GM21723 (cell line): ENCODE measurements around the gene USP3.

Source experiments
- ATAC-seq: cut with Tn5 transposase; IDR thresholded peaks from one replicate; pipeline ENCODE4 v1.9.1; 2021; ENCODE audit warnings: mild to moderate bottlenecking, moderate library complexity; ENCODE audit not compliant: unreplicated experiment

The USP3 gene

DNA sequence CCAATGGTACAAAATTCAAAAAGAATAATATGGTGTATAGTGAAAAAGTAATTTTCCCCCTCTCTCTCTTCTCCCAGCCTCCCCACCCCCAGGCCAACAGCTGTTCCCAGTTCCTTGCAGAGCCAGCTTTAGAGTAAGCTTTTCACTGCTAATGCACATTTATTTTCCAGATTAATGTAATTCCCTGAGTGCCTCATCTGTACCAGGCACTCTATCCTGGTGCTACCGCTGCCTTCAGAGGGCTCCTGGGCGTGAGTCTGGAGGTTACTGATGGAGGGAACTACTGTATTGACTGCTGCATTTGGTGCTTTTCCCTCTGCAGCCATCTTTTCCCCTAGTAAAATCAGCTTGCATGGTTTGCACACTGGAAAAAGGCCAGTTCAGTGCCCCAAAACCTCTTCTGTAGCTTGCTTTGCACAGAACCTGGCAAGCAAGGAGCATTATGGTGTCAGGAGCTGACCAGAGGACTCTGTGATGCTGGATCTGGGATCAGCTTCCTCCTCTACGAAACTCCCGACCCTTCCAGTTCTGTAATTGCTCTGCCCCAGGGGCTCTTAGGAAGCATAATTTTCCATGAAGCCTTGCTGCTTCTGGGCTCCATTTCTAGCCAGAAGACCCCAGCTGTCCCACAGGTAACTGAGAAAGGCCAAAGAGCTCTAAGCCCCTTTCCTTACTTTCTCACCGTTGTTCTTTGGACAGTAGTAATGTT is 8.5 kb upstream of the USP3 start:
- no peak for ATAC-seq

DNA sequence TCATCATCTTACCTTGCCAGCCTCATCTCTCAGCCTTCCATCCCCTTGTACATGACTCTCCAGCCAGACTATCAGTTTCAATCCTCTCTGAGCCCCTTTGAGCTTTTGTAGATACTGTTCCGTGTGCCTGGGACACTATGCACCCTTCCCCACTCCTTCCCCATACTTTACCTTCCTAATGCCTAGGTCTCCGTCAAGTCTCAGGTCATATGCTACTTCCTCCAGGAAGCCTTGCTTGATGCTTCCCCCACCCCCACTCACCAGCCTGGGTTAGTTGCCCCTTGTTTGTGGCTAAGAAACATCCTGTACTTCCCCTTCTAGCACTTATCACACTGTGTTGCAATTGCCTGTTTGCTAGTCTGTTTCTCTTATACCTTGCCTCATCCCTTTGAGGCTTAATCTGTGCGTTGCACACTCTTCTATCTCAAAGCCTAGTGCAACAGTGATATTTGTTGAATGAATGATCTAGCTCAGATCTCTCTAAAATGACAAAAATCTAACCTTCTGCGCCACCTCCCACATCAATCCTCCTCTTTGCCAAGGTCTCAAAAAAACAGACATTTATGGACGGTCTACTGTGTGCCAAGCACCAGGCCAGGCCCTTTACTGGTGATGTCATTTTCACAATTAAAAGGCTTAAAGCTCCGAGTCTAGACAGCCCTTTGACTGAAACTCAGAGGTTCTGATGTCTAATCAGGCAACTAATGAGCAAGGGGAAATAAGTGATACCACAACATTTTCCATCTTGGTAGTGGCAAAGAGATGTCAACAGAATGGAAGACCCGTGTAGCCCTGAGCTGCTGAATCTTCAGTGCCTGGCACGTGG is 6.5 kb upstream of the USP3 start:
- no peak for ATAC-seq

DNA sequence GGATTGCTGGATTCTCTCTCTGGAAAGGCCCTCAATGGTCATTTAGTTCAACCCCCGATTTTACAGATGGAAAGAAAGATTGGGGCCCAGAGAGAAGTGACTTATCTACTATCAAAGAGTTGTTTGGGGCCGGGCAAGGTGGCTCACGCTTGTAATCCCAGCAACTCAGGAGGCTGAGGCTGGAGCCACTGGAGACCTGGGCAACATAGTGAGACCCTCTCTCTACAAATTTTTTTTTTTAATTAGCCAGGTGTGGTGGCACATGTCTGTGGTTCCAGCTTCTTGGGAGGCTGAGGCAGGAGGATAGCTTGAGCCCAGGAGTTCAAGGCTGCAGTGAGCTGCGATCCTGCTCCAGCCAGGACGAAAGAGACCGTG is 5.2 kb upstream of the USP3 start:
- no peak for ATAC-seq

DNA sequence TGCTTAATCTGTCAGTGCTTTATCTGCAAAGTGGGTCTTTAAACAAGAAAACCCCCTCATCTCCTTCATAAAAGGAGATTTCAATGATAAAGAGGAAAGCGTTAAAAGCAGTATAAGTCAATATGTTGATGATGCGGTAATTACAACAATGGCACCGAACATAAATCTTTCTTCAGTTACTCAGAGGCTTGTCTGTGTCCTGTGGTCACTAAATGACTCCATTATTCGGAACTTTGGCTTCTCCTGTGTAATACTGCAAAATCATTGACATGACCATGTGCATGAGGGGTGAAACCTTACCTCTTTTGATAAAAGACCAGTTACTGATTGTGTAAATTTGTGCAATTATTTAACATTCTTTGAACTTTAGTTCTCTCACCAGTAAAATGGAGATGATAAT is 4.8 kb upstream of the USP3 start:
- no peak for ATAC-seq

DNA sequence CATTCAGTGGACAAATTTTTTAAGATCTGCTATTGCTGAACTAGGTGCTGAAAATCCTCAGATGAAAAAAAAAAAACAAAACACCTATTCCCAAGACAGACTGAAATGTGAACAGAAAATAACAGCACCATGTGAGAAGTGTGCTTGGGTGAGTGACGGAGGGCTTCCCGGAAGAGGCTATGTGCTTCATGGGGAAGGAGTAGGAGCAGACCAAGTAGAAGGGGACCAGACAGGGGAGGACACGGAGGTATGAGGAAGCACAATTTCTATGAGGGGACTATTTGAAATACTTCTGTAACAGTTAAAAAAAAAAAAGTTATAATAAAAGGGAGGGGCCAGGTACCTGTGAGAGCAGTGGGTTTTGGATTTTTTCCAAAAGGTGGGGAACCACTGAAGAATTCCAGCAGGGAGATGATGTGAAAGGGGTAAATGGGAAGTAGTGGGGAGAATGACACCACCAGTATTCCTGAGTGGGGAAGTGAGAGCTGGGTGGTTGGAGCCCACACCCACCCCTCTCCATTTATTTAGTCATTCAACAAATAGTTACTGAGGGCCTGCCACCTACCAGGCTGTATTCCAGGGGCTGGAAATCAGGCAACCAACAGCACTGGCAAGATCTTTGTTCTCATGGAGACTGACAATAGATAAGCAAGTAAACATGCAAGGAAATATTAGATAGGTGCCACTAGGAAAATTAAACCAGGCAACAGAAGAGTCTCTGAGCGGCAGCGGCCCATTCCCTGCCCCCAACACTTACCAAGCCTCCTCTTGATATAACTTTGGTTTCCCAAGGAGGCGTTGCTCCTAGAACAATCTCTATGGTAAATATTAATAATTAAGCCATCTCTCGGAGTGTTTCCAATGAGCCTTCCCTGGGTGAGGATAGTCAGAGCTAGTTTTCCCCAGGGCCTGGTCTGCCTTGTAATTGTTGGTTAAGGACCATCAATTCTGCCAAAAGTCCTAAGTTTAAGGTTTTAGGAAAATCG is 3.8 kb upstream of the USP3 start:
- ATAC-seq: no peak

DNA sequence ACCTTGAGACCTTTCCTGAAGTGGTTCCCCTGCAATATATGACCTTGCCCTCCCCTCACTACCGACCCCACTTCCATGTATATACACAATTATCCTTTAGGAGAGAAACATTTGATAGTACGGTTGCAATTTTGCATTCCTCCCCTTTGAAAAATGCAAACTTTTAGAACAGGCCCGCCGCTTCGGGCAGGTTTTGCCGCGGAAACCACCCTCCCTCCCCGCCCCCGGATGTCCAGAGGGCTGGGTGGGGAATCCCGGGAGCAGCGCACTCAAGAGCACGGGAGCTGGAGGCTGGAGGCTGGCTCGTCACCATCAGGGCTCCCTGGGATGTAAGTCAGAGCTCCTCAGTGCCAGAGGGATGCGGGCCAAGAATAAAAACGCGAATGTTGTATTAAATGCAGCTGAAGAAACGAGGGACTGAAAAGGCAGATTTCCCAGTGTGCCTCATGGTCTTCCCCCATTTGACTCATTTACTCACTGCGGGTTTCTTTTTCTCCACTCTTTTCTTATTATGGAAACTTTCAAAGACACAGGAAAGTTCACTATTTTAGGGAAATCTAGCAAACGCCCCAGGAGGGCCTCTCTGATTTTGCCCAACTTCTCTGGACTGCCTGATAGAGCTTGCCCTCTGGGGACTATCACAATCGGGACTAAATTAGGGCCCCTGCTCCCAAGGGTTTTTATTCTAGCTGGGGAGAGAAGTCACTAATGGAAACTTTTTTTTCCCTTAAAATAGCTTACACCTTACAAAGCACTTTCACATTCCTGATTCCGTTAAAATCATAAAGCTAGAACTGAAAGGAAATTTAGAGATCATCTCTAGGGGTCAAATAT is 2.9 kb upstream of the USP3 start:
- ATAC-seq: no peak

DNA sequence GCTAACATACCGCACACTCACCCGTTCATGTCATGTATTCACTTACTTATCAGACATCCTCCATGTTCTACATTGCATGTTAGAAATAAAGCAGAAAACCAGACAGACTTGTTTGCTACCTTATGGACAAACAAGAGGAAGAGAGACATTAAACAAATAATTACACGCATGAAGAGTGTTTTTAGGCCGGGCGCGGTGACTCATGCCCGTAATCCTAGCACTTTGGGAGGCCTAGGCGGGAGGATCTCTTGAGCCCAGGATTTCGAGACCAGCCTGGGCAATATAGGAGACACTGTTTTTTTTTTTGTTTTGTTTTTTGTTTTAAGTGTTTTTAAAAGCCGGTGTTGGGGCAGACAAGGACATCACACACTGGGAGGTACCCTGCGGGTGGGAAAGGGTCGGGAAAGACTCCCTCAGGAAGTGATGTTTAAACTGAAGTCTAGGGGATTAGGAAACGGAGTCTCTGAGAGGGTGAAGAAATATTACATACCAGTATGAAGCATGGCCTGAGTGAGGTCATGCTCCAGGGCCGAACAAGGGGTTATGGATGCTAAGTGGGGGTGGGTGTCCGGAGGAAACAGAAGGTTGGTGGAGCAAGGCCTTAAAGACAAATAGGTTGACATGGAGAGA is 2.1 kb upstream of the USP3 start:
- ATAC-seq: no peak

DNA sequence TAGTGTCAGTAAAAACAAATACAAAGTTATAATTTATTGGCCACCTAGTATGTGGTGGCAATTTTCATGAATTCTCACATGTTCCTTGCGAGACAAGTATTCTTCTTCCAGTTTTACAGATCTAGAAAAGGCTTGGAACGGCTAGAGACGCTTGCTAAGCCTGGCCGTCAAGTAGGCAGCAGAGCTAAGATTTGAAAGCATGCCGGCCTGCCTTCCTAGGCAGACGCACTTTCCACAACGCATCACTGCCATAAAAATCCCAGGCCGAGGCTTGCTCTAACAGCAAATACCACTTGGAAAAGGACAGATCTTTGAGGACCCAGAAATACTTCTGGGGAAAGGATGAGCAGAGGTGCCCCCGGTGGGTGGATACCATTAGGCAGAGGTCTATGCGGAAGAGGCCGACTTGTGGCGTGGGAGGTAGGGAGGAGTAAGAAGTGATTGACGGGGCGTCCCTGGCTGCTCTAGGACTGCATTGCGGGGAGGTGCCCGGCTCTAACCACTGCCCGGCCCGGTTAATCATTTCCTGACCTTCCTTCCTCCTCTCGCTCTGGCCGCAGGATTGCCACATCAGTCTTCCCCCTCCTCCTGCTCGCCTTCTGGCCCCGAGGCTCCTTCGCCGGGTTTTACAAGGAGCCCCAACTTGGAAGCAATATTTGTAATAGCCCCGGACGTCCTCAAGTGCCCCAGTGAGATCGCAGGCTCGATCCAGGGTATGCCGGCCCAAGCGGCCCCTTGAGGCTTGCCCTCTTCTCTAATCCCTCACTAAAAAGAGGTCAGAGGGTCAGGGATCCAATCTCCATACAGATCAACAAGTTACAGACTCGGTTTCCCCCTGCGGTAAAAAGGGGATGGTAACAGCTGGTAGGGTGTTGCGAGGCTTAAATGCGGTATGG is 1.3 kb upstream of the USP3 start:
- ATAC-seq: peak; percentile 50

DNA sequence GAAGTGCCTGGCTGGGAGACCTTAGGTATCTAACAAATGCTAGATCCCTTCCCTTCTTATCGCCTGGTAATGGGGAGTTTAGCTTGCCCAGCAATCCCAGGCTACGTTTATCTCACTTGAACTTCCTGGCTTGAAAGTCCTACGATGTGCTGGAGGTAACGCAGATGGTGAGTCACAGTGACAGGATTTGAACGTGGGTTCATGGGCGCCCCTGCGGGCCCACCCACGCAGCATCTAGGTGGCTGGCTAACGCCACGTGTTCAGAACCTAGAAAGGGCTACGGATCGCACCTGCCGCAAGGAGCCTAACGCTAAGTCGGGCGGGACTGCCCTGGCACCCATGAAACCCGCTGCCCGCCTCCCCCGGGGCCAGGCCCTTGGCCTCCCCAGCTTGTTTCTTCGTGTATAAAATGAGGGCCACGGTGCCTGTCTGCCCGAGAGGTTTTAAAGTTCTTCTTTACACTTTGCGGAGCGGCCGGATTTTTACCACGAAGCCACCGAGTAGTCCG is 600 bp upstream of the USP3 start:
- ATAC-seq: peak; percentile 22

DNA sequence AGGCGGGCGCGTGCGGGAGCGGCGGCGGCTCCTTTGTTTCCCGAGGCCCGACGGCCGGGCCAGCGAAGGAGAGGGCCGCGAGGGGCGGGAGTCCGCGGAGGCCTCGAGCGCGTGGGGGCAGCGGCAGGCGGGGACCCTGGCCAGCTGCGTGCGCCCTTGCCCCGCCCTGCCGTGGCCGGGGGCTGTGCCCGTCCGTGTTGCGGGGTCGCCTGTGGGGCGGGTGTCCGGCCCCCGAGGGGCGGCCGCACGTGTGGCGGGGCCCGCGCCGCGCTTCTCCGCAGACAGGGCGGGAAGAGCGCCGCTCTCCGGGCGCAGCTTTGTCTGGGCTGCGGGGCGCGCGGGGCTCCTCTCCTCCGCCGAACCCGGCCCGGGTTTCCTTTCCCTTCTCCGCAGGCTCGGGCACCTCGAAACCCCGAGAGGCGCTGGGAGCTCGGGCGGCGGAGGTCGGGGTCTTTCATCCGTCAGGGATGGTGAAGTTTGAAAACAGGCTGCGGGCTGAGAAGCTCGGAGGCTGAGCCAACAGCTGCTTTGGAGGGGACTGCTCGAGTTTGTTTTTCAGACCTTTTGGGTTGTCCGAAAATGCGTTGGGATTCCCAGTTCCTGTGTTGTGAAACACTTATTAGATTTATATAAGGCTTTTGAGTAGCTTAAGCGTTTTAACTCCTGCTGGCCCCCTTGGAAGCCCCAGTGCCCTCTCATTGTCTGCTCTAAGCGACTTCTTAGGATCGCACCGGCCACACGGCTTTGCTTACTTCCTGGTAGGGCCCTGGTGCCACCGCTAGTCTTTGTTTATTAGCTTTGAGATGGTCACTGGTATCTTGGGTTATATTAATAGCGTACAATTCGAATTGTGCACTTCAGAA is 817 bp downstream of the USP3 start:
- peak; percentile 15 for ATAC-seq

DNA sequence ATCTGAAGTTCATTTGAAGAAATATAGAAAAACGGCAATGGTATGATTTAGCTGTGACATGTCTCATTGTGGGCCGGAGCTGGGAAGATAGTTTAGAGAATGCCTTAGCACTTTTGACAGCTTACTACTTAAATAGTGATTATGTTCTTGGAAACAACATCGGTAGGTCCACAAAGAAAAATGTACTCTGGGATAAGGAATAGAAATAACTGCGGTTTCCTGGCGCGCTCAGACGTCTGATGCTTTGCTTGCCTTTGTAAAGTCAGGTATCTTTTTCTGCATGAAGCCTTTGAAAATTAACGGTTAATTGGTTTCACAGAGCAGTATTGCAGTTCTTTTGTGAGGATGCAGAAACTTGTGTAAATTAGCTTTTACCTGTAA is 1.4 kb downstream of the USP3 start:
- no peak for ATAC-seq

DNA sequence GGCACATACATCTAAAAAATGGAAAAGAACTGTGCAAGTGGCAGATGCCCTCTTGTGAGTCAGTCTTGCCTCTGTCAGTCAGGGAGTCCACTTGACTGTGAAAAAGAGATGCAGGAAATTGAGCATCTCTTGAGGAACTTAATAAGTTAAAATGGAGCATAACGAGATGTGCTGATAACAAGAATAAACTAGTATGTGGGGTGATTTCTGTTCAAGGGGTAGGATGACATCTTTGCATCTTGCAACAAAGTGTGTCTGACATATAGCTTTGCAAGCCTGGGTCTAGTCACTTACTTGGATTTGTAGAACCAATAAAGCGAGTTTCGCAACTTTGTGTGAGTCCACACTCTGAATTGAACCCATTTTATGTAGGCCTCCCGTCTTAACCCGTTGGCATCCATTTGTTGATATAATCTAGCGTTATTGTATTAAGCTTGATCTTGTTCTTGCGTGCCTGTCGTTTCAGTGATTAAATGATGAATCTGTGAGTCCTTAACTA is 2.2 kb downstream of the USP3 start:
- no peak for ATAC-seq

DNA sequence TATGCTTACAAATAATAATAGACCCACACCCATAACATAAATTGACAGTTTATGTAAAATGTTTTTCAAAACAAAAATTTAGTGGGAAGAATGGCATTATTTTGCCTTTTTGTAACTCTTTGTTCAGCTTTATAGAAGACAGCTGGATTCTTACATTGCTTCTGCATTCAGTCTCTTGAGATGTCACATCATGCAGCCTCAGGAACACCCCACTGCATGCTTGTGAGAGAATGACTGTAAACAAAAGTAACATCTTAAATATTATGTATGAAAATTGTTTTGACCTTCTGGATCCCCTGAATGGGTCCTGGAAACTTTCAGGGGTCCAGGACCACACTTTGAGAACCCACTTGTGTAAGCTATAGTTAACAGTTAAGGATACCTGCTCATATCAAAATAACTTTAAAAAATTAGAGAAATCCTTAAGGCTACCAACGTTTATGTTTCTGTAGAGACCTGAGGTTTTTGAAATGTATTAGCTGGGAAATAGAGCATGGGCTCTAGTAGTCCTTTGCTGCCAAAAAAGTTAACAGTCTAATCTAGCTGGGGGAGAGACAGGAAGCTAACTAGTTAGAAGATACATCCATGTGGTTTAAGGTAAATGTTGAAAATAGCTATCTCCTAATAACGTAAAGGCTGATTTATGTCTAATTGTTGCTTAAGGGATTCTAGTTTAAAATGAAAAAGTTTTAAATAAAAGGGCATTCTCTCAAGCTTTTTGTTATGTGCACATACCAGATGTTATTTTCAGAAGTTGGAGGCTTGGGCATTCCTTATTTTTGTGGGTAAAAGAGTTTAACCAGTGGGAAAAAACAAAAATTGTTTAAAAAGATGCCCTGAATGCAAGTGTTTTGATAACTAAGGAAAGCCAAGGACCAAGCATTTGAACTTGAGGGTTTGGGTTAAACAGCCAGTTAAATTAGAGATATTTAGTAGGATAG is 3.8 kb downstream of the USP3 start:
- no peak for ATAC-seq

DNA sequence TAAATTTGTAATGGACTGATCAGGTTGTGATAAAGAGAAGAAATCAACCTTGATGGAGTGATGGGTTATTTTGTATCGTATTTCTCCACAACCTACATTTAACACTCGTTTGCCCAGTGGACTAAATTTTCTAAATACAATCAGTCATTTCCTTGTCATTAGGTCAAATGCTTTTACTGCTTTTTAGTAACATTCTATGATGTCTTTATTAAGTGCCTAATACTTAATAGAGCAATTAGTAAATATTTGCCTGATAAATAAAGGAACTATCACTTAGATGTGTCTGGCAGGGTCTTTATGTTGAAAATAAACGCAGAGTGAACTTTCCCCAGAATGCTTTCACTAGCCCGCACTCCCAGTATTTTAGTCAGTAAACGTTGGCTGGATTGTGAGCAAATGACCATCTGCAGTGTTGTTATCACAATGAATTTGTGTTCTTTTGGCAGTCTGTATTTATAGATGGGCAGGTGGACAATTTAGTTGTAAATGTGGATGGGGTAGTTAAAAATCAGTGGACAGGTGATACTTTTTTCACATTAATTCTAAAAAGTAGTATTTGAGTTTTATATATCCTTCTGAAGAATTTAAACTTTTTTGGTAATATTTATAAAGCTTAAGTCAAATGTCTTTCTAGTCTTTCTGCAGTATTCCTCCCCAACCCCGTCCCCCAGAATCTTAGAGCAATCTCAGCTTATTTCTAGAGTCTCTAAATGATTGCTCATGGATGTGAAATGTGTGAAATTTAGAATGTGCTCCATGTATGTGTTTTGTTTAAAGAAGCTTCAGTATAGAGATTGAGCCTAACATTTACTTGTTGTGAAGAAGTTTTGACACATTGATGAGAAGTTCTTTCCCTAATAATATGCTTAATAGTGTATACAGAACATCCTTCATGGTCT is 4.9 kb downstream of the USP3 start:
- no peak for ATAC-seq
